H1 (cell line): ENCODE measurements around the gene ACADVL. TPM values are rescaled to one million over a fixed set of nuclear protein-coding genes. Genes with fewer than 3 reads are reported as not detected.

Experiments
- CTCF ChIA-PET: fragments of 300-600 bp; sonication (Branson Sonifier 250); formaldehyde crosslinking; loops from one replicate; lab custom pipeline; 2021; ENCODE audit not compliant: partially characterized antibody; lab: Charles Lee
- POLR2A ChIA-PET: fragments of 300-600 bp; sonication (Branson Sonifier 250); formaldehyde crosslinking; loops from one replicate; lab custom pipeline; 2021; ENCODE audit warnings: inconsistent platforms; ENCODE audit not compliant: partially characterized antibody; lab: Charles Lee
- DNase-seq, 2 experiments: peaks; one replicate each; pipeline versions ENCODE4 v3.0.0 to v3.0.0-alpha.2; 2010 to 2022; ENCODE audit warnings: low spot score in 2 of 2, low read depth in 1 of 2, mixed read lengths in 1 of 2
- FAIRE-seq: peaks from 2 replicates; lab custom pipeline; 2011; peaks lifted over from hg19 to GRCh38; lab: Jason Lieb, UNC
- H2AFZ ChIP-seq: 2 replicates; pipeline ENCODE4 v1.8.1; 2012; ENCODE audit warnings: low read length, inconsistent platforms
- H2AK5ac ChIP-seq: 2 replicates; pipeline ENCODE4 v1.6.1; 2013; ENCODE audit warnings: low read depth, low read length
- H2BK120ac ChIP-seq: replicated peaks from 2 replicates; pipeline ENCODE3; 2013; ENCODE audit warnings: low read depth, low read length, inconsistent platforms
- H2BK12ac ChIP-seq: 2 replicates; pipeline ENCODE4 v1.6.1; 2013; ENCODE audit warnings: low read depth, low read length
- H2BK15ac ChIP-seq: 2 replicates; pipeline ENCODE4 v1.6.1; 2013; ENCODE audit warnings: low read length
- H2BK20ac ChIP-seq: 2 replicates; pipeline ENCODE4 v1.6.1; 2013; ENCODE audit warnings: low read length
- H2BK5ac ChIP-seq: 2 replicates; pipeline ENCODE4 v1.6.1; 2013; ENCODE audit warnings: low read depth, low read length
- H3K14ac ChIP-seq: 2 replicates; pipeline ENCODE4 v1.6.1; 2013; ENCODE audit warnings: inconsistent platforms; ENCODE audit not compliant: insufficient read length
- H3K18ac ChIP-seq: 2 replicates; pipeline ENCODE4 v1.6.1; 2013; ENCODE audit warnings: low read length; ENCODE audit errors: extremely low read depth
- H3K23ac ChIP-seq: 2 replicates; pipeline ENCODE4 v1.6.1; 2013; ENCODE audit warnings: inconsistent platforms; ENCODE audit not compliant: insufficient read length
- H3K23me2 ChIP-seq: 2 replicates; pipeline ENCODE4 v1.6.1; 2013; ENCODE audit warnings: low read depth, low read length
- H3K27ac ChIP-seq: 2 replicates; pipeline ENCODE4 v1.6.1; 2011; ENCODE audit warnings: low read depth, low read length, inconsistent platforms
- H3K27me3 ChIP-seq, 4 experiments: replicated peaks in 1 of 4; 1 replicate in 1 of 4; 2 replicates in 3 of 4; pipeline versions ENCODE4 v1.6.1 to v1.8.1; 2011 to 2013; ENCODE audit warnings: low read length in 3 of 4, mild to moderate bottlenecking in 3 of 4, inconsistent platforms in 2 of 4, mixed read lengths in 2 of 4, moderate library complexity in 1 of 4; ENCODE audit not compliant: control insufficient read depth in 3 of 4, insufficient read depth in 3 of 4; ENCODE audit errors: extremely low read depth in 1 of 4
- H3K36me3 ChIP-seq, 4 experiments: 2 replicates each; pipeline versions ENCODE4 v1.6.1 to v1.8.1; 2011 to 2013; ENCODE audit warnings: mild to moderate bottlenecking in 4 of 4, low read length in 3 of 4, moderate library complexity in 2 of 4, control low read depth in 1 of 4, inconsistent platforms in 1 of 4; ENCODE audit not compliant: insufficient read depth in 4 of 4, control insufficient read depth in 2 of 4
- H3K4ac ChIP-seq: replicated peaks from 2 replicates; pipeline ENCODE3; 2013; ENCODE audit warnings: low read length, low read depth, mixed read lengths, inconsistent platforms; ENCODE audit not compliant: insufficient read length
- H3K4me1 ChIP-seq, 4 experiments: replicated peaks in 1 of 4; 1 replicate in 1 of 4; 2 replicates in 3 of 4; pipeline versions ENCODE4 v1.6.1 to v1.8.1; 2011 to 2013; ENCODE audit warnings: low read length in 3 of 4, inconsistent platforms in 2 of 4, mixed read lengths in 1 of 4; ENCODE audit not compliant: insufficient read depth in 4 of 4, control insufficient read depth in 3 of 4
- H3K4me2 ChIP-seq, 2 experiments: 2 replicates each; pipeline versions ENCODE4 v1.6.1 to v1.8.1; 2011 to 2013; ENCODE audit warnings: low read depth in 2 of 2, low read length in 2 of 2, control low read depth in 1 of 2, inconsistent platforms in 1 of 2, mild to moderate bottlenecking in 1 of 2; ENCODE audit not compliant: insufficient read depth in 1 of 2
- H3K4me3 ChIP-seq, 4 experiments: fragments of 200-600, 300-600 bp in 1 of 4; sonication (generic), shearing (Covaris generic), sonication (Bioruptor Twin) in 1 of 4; 2 replicates each; pipeline versions ENCODE4 v1.5.1 to v1.8.1; 2011 to 2016; ENCODE audit warnings: low read length in 4 of 4, low read depth in 3 of 4, control low read depth in 2 of 4, inconsistent platforms in 2 of 4, mild to moderate bottlenecking in 2 of 4, mixed read lengths in 1 of 4, moderate library complexity in 1 of 4; ENCODE audit not compliant: insufficient read depth in 2 of 4; ENCODE audit errors: extremely low read depth in 1 of 4
- H3K56ac ChIP-seq: replicated peaks from 2 replicates; pipeline ENCODE3; 2013; ENCODE audit warnings: low read depth, mild to moderate bottlenecking, mixed read lengths, low read length, inconsistent platforms; ENCODE audit not compliant: insufficient read length
- H3K79me1 ChIP-seq: 2 replicates; pipeline ENCODE4 v1.6.1; 2013; ENCODE audit warnings: low read depth, low read length, control low read depth
- H3K79me2 ChIP-seq, 2 experiments: 2 replicates each; pipeline versions ENCODE4 v1.6.1 to v1.8.1; 2012 to 2013; ENCODE audit warnings: low read length in 2 of 2, mild to moderate bottlenecking in 2 of 2, inconsistent platforms in 1 of 2; ENCODE audit not compliant: insufficient read depth in 2 of 2, control insufficient read depth in 1 of 2
- H3K9ac ChIP-seq, 4 experiments: replicated peaks in 1 of 4; 1 replicate in 1 of 4; 2 replicates in 3 of 4; pipeline versions ENCODE4 v1.6.1 to v1.8.1; 2011 to 2013; ENCODE audit warnings: low read depth in 3 of 4, low read length in 3 of 4, control low read depth in 2 of 4, mild to moderate bottlenecking in 2 of 4, moderate library complexity in 2 of 4, inconsistent platforms in 1 of 4; ENCODE audit errors: extremely low read depth in 1 of 4
- H3K9me3 ChIP-seq, 2 experiments: 2 replicates each; pipeline versions ENCODE4 v1.6.1 to v1.8.1; 2012 to 2013; ENCODE audit warnings: mild to moderate bottlenecking in 2 of 2, moderate library complexity in 2 of 2, control low read depth in 1 of 2, inconsistent platforms in 1 of 2, low read depth in 1 of 2, low read length in 1 of 2, mixed read lengths in 1 of 2; ENCODE audit not compliant: insufficient read depth in 2 of 2
- H4K20me1 ChIP-seq, 2 experiments: replicated peaks in 1 of 2; 2 replicates each; pipeline versions ENCODE3 to v1.8.1; 2011 to 2013; ENCODE audit warnings: inconsistent platforms in 2 of 2, low read length in 2 of 2, mild to moderate bottlenecking in 1 of 2; ENCODE audit not compliant: insufficient read depth in 2 of 2, control insufficient read depth in 1 of 2
- H4K5ac ChIP-seq: 2 replicates; pipeline ENCODE4 v1.6.1; 2013; ENCODE audit warnings: low read length, low read depth, mixed read lengths, inconsistent platforms; ENCODE audit not compliant: insufficient read length
- H4K8ac ChIP-seq: 2 replicates; pipeline ENCODE4 v1.8.0; 2013; ENCODE audit warnings: mild to moderate bottlenecking, moderate library complexity, low read length, inconsistent platforms; ENCODE audit not compliant: insufficient read depth; ENCODE audit errors: extremely low read depth
- H4K91ac ChIP-seq: replicated peaks from 2 replicates; pipeline ENCODE3; 2013; ENCODE audit warnings: low read length, mixed read lengths, inconsistent platforms; ENCODE audit not compliant: insufficient read length
- BCL11A ChIP-seq, 2 experiments: IDR thresholded peaks; one replicate each; pipeline ENCODE4 v1.6.1; 2011; ENCODE audit warnings: low read depth in 2 of 2, low read length in 2 of 2, mild to moderate bottlenecking in 2 of 2
- CBX8 ChIP-seq: fragments of 300-800, 300-1000 bp; sonication (generic); IDR thresholded peaks from 2 replicates; pipeline ENCODE4 v1.7.1; 2016; ENCODE audit warnings: low read depth, low read length, borderline replicate concordance
- EGR1 ChIP-seq: IDR thresholded peaks from 2 replicates; pipeline ENCODE4 v1.6.1; 2011; ENCODE audit warnings: low read depth, low read length, borderline replicate concordance
- GABPA ChIP-seq: IDR thresholded peaks from 2 replicates; pipeline ENCODE4 v1.6.1; 2011; ENCODE audit warnings: mild to moderate bottlenecking, low read length, moderate library complexity, borderline replicate concordance; ENCODE audit not compliant: insufficient read depth
- KDM4A ChIP-seq: IDR thresholded peaks from one replicate; pipeline ENCODE4 v1.7.1; 2012; ENCODE audit warnings: low read depth, mild to moderate bottlenecking, moderate library complexity, low read length, inconsistent platforms; ENCODE audit not compliant: severe bottlenecking
- POLR2A ChIP-seq, 2 experiments: IDR thresholded peaks; 1 replicate in 1 of 2; 2 replicates in 1 of 2; pipeline ENCODE4 v1.6.1; 2011; ENCODE audit warnings: low read depth in 2 of 2, low read length in 2 of 2, mild to moderate bottlenecking in 2 of 2; ENCODE audit errors: control extremely low read depth in 1 of 2
- POU5F1 ChIP-seq: IDR thresholded peaks from 2 replicates; pipeline ENCODE4 v1.6.1; 2011; ENCODE audit warnings: low read depth, mild to moderate bottlenecking, low read length, moderate library complexity
- RBBP5 ChIP-seq: IDR thresholded peaks from 2 replicates; pipeline ENCODE4 v1.7.1; 2012; ENCODE audit warnings: low read depth, mild to moderate bottlenecking, inconsistent platforms, low read length, moderate library complexity, borderline replicate concordance
- SP2 ChIP-seq: IDR thresholded peaks from 2 replicates; pipeline ENCODE4 v1.6.1; 2012; ENCODE audit warnings: mild to moderate bottlenecking, low read length, inconsistent platforms
- SRF ChIP-seq: IDR thresholded peaks from 2 replicates; pipeline ENCODE4 v1.6.1; 2011; ENCODE audit warnings: mild to moderate bottlenecking, low read depth, low read length, moderate library complexity
- TBP ChIP-seq: IDR thresholded peaks from 2 replicates; pipeline ENCODE4 v1.6.1; 2011; ENCODE audit warnings: low read depth, low read length, improper control_type of control experiment
- WGBS, 2 experiments: shearing (Covaris generic) in 1 of 2; methylation state at CpG; one replicate each; pipeline versions ENCODE4 v1.1.6 to v1.1.7; 2013 to 2015; ENCODE audit warnings: low lambda C conversion rate in 2 of 2, mixed read lengths in 2 of 2, inconsistent platforms in 1 of 2, low coverage in 1 of 2, missing lambda C conversion rate in 1 of 2; ENCODE audit not compliant: insufficient replicate concordance in 2 of 2, insufficient coverage in 1 of 2, insufficient read length in 1 of 2; ENCODE audit errors: extremely low coverage in 1 of 2, missing lambda C conversion rate in 1 of 2; 5-methylcytosine and 5-hydroxymethylcytosine counted together
- polyA plus RNA-seq, 7 experiments: library from polyadenylated mRNA; depleted of rRNA in 3 of 7; stranded (reverse) in 5 of 7; unstranded in 2 of 7; fragments of >200 nt in 5 of 7; fragments of 200-250 nt in 2 of 7; gene quantifications; 1 replicate in 5 of 7; 2 replicates in 1 of 7; 4 replicates in 1 of 7; pipeline versions ENCODE4 v1.2.1 to v1.2.3, GENCODE V29; 2011 to 2013; ENCODE audit warnings: missing spikeins in 2 of 7, mixed read lengths in 2 of 7
- total RNA-seq: library from RNA; stranded (reverse); fragmentation: NEBNext Ultra II Directional; extraction: Animal tissue kit (Norgen Biotek cat#: 25700); gene quantifications from 2 replicates; pipeline ENCODE4 v1.2.1, GENCODE V29; 2021

ACADVL gene
- total and polyA plus RNA-seq, 2 of the 8 experiments (the other 6 are each of a cell fraction or from before 2014, with no cell fraction given) = 181 to 231 TPM

GRCh38 chr17:7234083-7234951 lies 14.6 kb downstream of the ACADVL start, which contains the start of gene DVL2:
DVL2 (minus strand) TSS chr17:7234517; CDS start chr17:7234262, 255 bp downstream.
- Histone ChIP-seq H2BK15ac (no peak within 1 kb of the TSS; the same call in 1 of the 2 replicates), H4K91ac (peak within 1 kb of the TSS; percentile 17), H3K9me3 (no peaks in the 10 kb centered on the region), H2BK20ac (no peak within 1 kb of the TSS), H3K79me1 (peaks cover 13% of the 10 kb centered on the region), H3K36me3 (peaks cover 17 to 32% (median 30%) of the 10 kb centered on the region in 4 experiments; a peak in 7 of 8 replicates), H3K23me2 (no peaks in the 10 kb centered on the region), H3K4me2 (peak within 1 kb of the TSS; percentile 56 to 85), H3K9ac (peak within 1 kb of the TSS; percentile 73 to 90 (median 82)), H3K79me2 (peaks cover 13 to 68% of the 10 kb centered on the region in 2 experiments), H4K5ac (peak within 1 kb of the TSS; percentile 83), H2BK120ac (no peak within 1 kb of the TSS), H3K27ac (peak within 1 kb of the TSS; percentile 71), H3K4me1 (peaks cover 3 to 14% (median 6%) of the 10 kb centered on the region in 4 experiments; a peak in 6 of 7 replicates), H4K8ac (peak within 1 kb of the TSS; percentile 96), H3K23ac (no peak within 1 kb of the TSS), H3K18ac (peak within 1 kb of the TSS; percentile 48), H2AFZ (no peak within 1 kb of the TSS), H2BK12ac (0 out of 2 replicates have a peak within 1 kb of the TSS, but pooled peaks have one; percentile 33), H3K4ac (no peak within 1 kb of the TSS), H3K4me3 (peak within 1 kb of the TSS; percentile 68 to 89 (median 80)), H4K20me1 (peaks cover 17 to 41% of the 10 kb centered on the region in 2 experiments), H2BK5ac (peak within 1 kb of the TSS; percentile 87), H3K56ac (peak within 1 kb of the TSS; percentile 87), H2AK5ac (peak within 1 kb of the TSS; percentile 26; the same call in 1 of the 2 replicates), H3K27me3 (no peaks in the 10 kb centered on the region), H3K14ac (no peak within 1 kb of the TSS)
- ChIA-PET POLR2A (interaction anchor here (0.8 to 19.7 kb wide), 20 partner anchors 9 to 452 kb away, joined by 3 to 386 read pairs (median 6); partner anchors contain the start of genes ACADVL, CLDN7, CTDNEP1 and DLG4), CTCF (interaction anchor here (1.0 to 6.4 kb wide), 4 partner anchors 10 to 219 kb away, joined by 3 to 46 read pairs (median 4); partner anchors contain the start of genes ACADVL and DLG4)
- DNase-seq = peak in 1 of 2 experiments; percentile 95
- FAIRE-seq = peak; percentile 52
- 5% methylated on average over 46 of the region's 72 CpGs; no CpG with 5 or more reads in 1 of the 2 experiments for WGBS, 2 experiments
- no peak for TF ChIP-seq GABPA
- TF ChIP-seq KDM4A = peak; percentile 85
- TF ChIP-seq SP2 = no peak
- TF ChIP-seq CBX8 = no peak
- peak; percentile 66 to 89 for TF ChIP-seq POLR2A (IDR thresholded peaks at IDR 0.05; ENCODE audit: control extremely low read depth in 1 of 2, low read depth in 2 of 2, low read length in 2 of 2)
- TF ChIP-seq EGR1 = no peak
- TF ChIP-seq BCL11A (IDR thresholded peaks at IDR 0.05; ENCODE audit: low read depth in 2 of 2, low read length in 2 of 2) = no peak
- TF ChIP-seq SRF = no peak
- peak; percentile 47; the same call in 1 of the 2 replicates for TF ChIP-seq TBP
- TF ChIP-seq RBBP5 = peak; percentile 69; the same call in 1 of the 2 replicates
- TF ChIP-seq POU5F1 = no peak
